HG02610 (cell line): ENCODE results near the gene COL2A1.

Experiments used
- ATAC-seq: cut with Tn5 transposase; IDR thresholded peaks from one replicate; pipeline ENCODE4 v1.9.1; 2021; ENCODE audit warnings: mild to moderate bottlenecking, moderate library complexity; ENCODE audit not compliant: unreplicated experiment

The COL2A1 gene

GRCh38 chr12:47949441-47950341 is 54.6 kb downstream of the COL2A1 start:
- ATAC-seq, result no peak

GRCh38 chr12:47947341-47947740 is 56.9 kb downstream of the COL2A1 start:
- ATAC-seq, result no peak

- ATAC-seq, result no peak
Observed at GRCh38 chr12:47946413-47947323, 57.6 kb downstream of the COL2A1 start.

- no peak for ATAC-seq
Observed at GRCh38 chr12:47945341-47945728, 58.9 kb downstream of the COL2A1 start.

GRCh38 chr12:47944685-47945340 is 59.5 kb downstream of the COL2A1 start:
- no peak for ATAC-seq

- ATAC-seq, result no peak
Observed at GRCh38 chr12:47943623-47944340, 60.5 kb downstream of the COL2A1 start.

- ATAC-seq, result no peak
Observed at GRCh38 chr12:47942614-47943225, 61.6 kb downstream of the COL2A1 start.

- no peak for ATAC-seq
Observed at GRCh38 chr12:47941871-47942613, 62.2 kb downstream of the COL2A1 start.

- no peak for ATAC-seq
Observed at GRCh38 chr12:47941475-47941780, 62.8 kb downstream of the COL2A1 start.

- ATAC-seq, result no peak
Observed at GRCh38 chr12:47940773-47941474, 63.4 kb downstream of the COL2A1 start.

- ATAC-seq, result no peak
Observed at GRCh38 chr12:47939009-47939601, 65.2 kb downstream of the COL2A1 start.

GRCh38 chr12:47938594-47938993 is 65.7 kb downstream of the COL2A1 start:
- ATAC-seq, result no peak

GRCh38 chr12:47938093-47938492 is 66.2 kb downstream of the COL2A1 start:
- no peak for ATAC-seq

GRCh38 chr12:47935184-47935583 is 69.1 kb downstream of the COL2A1 start:
- no peak for ATAC-seq

- no peak for ATAC-seq
Observed at GRCh38 chr12:47931187-47931586, 73.1 kb downstream of the COL2A1 start.

- ATAC-seq, result no peak
Observed at GRCh38 chr12:47930634-47931033, 73.6 kb downstream of the COL2A1 start.

- ATAC-seq, result no peak
Observed at GRCh38 chr12:47927346-47927745, 76.9 kb downstream of the COL2A1 start.
